Memory B cell (primary cell): ENCODE results near the gene TFEB.

ENCODE experiments used
- ATAC-seq: fragments of 150-1000 bp; cut with Tn5 transposase; 2 replicates; pipeline ENCODE4 v1.10.0; 2021; ENCODE audit warnings: low read depth, mild to moderate bottlenecking, moderate library complexity
- DNase-seq, 2 donors: peaks; one replicate each; pipeline ENCODE4 v3.0.0; 2022; ENCODE audit warnings: low spot score in 2 of 2
- H3K27ac Mint-ChIP-seq: one replicate; pipeline ENCODE4 v1.8.0; 2022; ENCODE audit warnings: mild to moderate bottlenecking, moderate library complexity, mixed read lengths
- H3K27me3 Mint-ChIP-seq: one replicate; pipeline ENCODE4 v1.8.0; 2022; ENCODE audit warnings: mixed read lengths
- H3K36me3 Mint-ChIP-seq: one replicate; pipeline ENCODE4 v1.8.0; 2022; ENCODE audit warnings: mild to moderate bottlenecking, mixed read lengths
- H3K4me1 Mint-ChIP-seq: one replicate; pipeline ENCODE4 v1.8.0; 2022; ENCODE audit warnings: mixed read lengths
- H3K4me3 Mint-ChIP-seq: one replicate; pipeline ENCODE4 v1.8.0; 2022; ENCODE audit warnings: mild to moderate bottlenecking, moderate library complexity, mixed read lengths
- H3K9me3 Mint-ChIP-seq: one replicate; pipeline ENCODE4 v1.8.0; 2022; ENCODE audit warnings: mixed read lengths

Gene TFEB

DNA sequence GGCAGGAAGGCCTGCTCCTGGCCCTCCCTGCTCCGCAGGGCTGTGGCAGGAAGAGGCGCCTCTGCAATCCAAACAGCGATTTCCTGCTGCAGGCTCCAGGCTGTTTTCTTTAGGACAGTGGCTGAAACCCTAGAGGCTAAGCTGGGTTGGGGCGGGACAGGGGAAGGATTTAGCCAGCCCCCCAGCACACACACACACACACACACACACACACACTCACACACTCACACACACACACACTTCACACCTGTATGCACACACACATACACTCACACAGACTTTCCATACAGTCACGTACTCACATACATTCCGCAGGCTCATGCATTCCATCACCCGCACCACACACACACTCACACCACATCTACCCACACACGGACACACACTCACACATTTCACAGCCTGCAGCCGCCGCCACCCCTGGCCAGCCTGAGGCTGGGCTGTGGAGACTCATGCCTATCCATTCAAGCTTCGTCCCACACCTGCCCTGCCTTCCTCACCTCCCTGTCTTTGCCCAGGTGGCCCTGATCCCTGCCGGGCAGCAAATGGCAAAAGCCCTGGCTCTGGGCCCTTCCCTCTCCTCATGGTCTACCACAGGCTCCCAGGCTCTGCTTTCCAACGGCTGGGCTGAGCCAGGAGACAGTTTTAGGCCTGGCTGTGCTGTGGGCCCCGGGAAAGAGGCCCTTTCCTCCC, 79.3 kb downstream of the TFEB start:
- ATAC-seq (no peak), DNase-seq (no peak)
- Mint-ChIP-seq H3K27me3 (peaks cover 24% of the 10 kb centered on the region), H3K9me3 (no peaks in the 10 kb centered on the region), H3K27ac (no peak overlapping the region), H3K4me3 (no peak overlapping the region), H3K4me1 (peaks cover 3% of the 10 kb centered on the region), H3K36me3 (no peaks in the 10 kb centered on the region)

GRCh38 chr6:41655646-41656001, 79.8 kb downstream of the TFEB start:
- no peaks in the 10 kb centered on the region for H3K9me3 Mint-ChIP-seq
- ATAC-seq, result no peak
- H3K4me1 Mint-ChIP-seq, result peaks cover 3% of the 10 kb centered on the region
- no peak for DNase-seq
- H3K4me3 Mint-ChIP-seq, result no peak overlapping the region
- no peaks in the 10 kb centered on the region for H3K36me3 Mint-ChIP-seq
- peaks cover 24% of the 10 kb centered on the region for H3K27me3 Mint-ChIP-seq
- no peak overlapping the region for H3K27ac Mint-ChIP-seq

GRCh38 chr6:41655176-41655575, 80.2 kb downstream of the TFEB start:
- Mint-ChIP-seq H3K36me3 (no peaks in the 10 kb centered on the region), H3K9me3 (no peaks in the 10 kb centered on the region), H3K4me1 (peaks cover 3% of the 10 kb centered on the region), H3K27me3 (peaks cover 24% of the 10 kb centered on the region), H3K27ac (no peak overlapping the region), H3K4me3 (no peak overlapping the region)
- no peak for DNase-seq
- ATAC-seq, result no peak

DNA sequence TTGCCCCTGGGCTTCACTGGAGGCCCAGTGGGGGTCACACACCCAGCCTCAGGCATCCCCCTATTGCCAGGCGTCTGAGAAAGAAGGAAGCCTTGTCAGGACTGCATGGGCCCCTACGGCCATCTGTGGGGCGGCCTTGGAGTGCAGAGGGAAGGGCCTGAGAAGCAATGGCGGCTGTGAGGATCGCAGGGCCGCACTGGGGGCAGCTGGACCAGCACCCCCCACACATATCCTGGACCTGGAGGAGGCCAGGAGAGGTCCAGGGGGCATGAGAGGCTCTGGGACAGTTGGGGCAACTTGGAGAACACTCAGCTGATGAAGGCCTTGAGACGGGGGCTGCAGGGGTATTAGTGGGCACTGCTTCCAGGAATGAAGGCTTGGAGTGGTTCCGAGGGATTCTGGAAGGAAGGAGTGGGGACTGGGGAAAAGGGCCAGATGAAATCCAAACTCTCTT, 80.7 kb downstream of the TFEB start:
- Mint-ChIP-seq H3K4me1 (peaks cover 3% of the 10 kb centered on the region), H3K9me3 (no peaks in the 10 kb centered on the region), H3K36me3 (no peaks in the 10 kb centered on the region), H3K4me3 (no peak overlapping the region), H3K27me3 (peaks cover 22% of the 10 kb centered on the region), H3K27ac (no peak overlapping the region)
- ATAC-seq (no peak), DNase-seq (no peak)

GRCh38 chr6:41654151-41654697, 81.2 kb downstream of the TFEB start:
- Mint-ChIP-seq H3K27me3 (peaks cover 22% of the 10 kb centered on the region), H3K36me3 (no peaks in the 10 kb centered on the region), H3K27ac (no peak overlapping the region), H3K4me1 (peaks cover 3% of the 10 kb centered on the region), H3K9me3 (no peaks in the 10 kb centered on the region), H3K4me3 (no peak overlapping the region)
- ATAC-seq, result no peak
- no peak for DNase-seq

GRCh38 chr6:41653691-41654090, 81.7 kb downstream of the TFEB start:
- H3K4me1 Mint-ChIP-seq, result peaks cover 3% of the 10 kb centered on the region
- H3K9me3 Mint-ChIP-seq, result no peaks in the 10 kb centered on the region
- ATAC-seq, result no peak
- no peak overlapping the region for H3K27ac Mint-ChIP-seq
- peaks cover 22% of the 10 kb centered on the region for H3K27me3 Mint-ChIP-seq
- DNase-seq, result no peak
- no peak overlapping the region for H3K4me3 Mint-ChIP-seq
- H3K36me3 Mint-ChIP-seq, result no peaks in the 10 kb centered on the region

DNA sequence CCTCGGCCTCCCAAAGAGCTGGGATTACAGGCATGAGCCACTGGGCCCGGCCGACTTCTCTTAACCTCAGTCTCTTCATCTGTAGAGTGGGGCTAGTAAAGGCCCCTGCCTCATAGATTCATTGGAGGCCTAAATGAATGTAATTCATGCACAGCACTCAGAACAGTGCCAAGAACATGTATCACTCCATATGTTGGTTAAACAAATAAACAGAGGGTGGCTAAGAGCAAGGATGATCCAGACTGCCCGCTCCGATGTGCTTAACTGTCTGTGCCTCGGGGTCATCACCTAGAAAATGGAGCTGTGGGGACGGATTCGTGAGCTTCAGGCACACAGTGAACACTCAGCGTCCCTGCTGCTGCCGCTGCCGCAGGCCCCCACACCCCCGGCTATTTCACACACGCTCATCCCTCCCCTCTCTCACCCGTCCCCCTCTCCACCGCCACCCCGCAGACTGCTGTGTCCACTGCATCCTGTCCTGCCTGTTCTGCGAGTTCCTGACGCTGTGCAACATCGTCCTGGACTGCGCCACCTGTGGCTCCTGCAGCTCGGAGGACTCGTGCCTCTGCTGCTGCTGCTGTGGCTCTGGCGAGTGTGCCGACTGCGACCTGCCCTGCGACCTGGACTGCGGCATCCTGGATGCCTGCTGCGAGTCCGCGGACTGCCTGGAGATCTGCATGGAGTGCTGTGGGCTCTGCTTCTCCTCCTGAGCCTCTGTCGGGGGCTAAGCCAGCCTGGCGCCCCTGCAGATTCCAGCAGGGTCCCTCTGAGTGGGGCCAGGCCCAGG, 82.3 kb downstream of the TFEB start:
- no peak overlapping the region for H3K27ac Mint-ChIP-seq
- H3K4me3 Mint-ChIP-seq, result no peak overlapping the region
- H3K9me3 Mint-ChIP-seq, result no peaks in the 10 kb centered on the region
- H3K27me3 Mint-ChIP-seq, result peaks cover 21% of the 10 kb centered on the region
- H3K4me1 Mint-ChIP-seq, result peaks cover 3% of the 10 kb centered on the region
- DNase-seq, result no peak
- no peak for ATAC-seq
- no peaks in the 10 kb centered on the region for H3K36me3 Mint-ChIP-seq

DNA sequence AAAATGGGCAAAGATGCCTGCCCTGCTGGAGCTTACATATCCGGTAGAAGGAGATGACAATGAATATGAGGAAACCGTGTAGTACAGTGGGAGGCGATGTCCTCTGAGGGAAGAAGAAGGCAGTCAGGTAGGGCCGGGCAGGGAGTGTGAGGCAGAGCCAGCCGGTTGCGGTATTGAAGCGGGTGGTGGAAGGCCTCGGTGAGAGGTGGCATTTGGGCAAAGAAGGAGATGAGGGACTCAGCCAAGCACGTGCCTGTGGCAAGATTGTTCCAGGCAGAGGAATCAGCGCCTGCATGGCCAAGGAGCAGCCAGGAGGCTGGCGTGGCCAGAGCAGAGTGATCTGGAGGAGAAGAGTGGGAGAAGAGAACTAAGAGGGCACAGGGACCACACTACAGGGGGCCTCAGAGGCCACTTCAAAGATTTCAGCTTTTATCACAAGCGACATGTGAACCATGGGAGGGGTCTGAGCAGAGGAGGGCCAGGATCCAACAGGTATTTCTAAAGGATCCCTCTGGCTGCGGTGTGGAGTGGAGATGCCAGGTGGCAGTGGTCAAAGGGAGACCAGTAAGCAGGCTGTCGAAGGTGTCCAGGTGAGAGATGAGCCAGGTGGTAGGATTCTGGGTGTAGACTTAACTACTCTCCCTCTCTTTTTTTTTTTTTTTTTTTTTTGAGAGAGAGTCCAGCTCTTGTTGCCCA, 83.3 kb downstream of the TFEB start:
- no peak overlapping the region for H3K4me3 Mint-ChIP-seq
- no peaks in the 10 kb centered on the region for H3K36me3 Mint-ChIP-seq
- peaks cover 15% of the 10 kb centered on the region for H3K27me3 Mint-ChIP-seq
- ATAC-seq (no peak), DNase-seq (no peak)
- H3K4me1 Mint-ChIP-seq, result peaks cover 3% of the 10 kb centered on the region
- H3K9me3 Mint-ChIP-seq, result no peaks in the 10 kb centered on the region
- H3K27ac Mint-ChIP-seq, result no peak overlapping the region

DNA sequence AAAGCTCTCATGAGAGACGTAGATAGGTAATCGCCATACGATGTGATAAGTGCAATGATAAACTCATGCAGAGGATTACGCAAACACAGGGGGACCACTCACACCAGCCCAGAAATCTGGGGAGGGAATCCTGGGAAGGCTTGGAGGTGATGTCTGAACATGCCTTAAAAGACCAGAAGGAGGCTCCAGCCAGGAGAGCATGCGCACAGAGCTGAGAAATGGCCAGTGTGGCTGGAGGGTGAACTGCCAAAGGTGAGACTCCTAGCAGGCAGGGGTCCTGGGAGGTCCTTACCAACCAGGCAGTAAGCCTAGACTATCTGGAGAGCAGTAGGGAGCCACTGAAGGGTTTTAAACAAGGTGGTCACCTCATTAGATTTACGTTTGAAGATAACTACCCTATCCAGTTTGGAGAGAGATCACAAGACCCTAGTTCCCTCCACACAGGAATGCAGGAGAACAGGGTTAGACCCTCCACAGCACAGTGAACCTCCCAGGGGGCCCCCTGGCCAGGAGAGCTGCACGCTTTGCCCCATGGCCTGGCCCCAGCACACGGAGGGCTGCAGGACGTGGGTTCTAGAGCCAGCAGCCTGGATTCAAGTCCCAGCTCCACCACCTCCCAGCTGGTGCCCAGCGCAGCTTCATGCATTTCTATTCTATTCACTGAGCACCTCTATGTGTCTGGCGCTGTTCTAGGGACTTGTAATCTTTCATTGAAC, 84.0 kb downstream of the TFEB start:
- ATAC-seq (no peak), DNase-seq (no peak)
- Mint-ChIP-seq H3K36me3 (no peaks in the 10 kb centered on the region), H3K4me1 (peaks cover 3% of the 10 kb centered on the region), H3K27ac (no peak overlapping the region), H3K4me3 (no peak overlapping the region), H3K9me3 (no peaks in the 10 kb centered on the region), H3K27me3 (peaks cover 15% of the 10 kb centered on the region)

- Mint-ChIP-seq H3K4me1 (no peaks in the 10 kb centered on the region), H3K27ac (no peak overlapping the region), H3K36me3 (no peaks in the 10 kb centered on the region), H3K27me3 (peaks cover 17% of the 10 kb centered on the region), H3K4me3 (no peak overlapping the region), H3K9me3 (no peaks in the 10 kb centered on the region)
- ATAC-seq (no peak), DNase-seq (no peak)
These were observed 85.3 kb downstream of the TFEB start for GRCh38 chr6:41650120-41650519.

DNA sequence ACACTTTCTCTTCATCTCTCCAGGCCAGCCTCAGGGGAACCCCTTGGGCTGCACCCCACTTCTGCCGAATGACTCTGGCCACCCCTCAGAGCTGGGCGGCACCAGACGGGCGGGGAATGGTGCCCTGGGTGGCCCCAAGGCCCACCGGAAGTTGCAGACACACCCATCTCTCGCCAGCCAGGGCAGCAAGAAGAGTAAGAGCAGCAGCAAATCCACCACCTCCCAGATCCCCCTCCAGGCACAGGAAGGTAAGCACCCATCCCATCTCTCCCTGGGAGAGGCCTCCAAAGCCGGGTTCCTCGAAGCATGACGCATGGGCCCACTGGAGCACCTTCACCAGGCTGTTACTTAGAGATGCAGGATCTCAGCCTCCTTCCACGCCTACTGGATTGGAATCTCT, 85.8 kb downstream of the TFEB start:
- H3K36me3 Mint-ChIP-seq, result no peaks in the 10 kb centered on the region
- H3K27me3 Mint-ChIP-seq, result peaks cover 16% of the 10 kb centered on the region
- DNase-seq (no peak), ATAC-seq (no peak)
- no peak overlapping the region for H3K27ac Mint-ChIP-seq
- H3K4me1 Mint-ChIP-seq, result peaks cover 3% of the 10 kb centered on the region
- H3K4me3 Mint-ChIP-seq, result no peak overlapping the region
- no peaks in the 10 kb centered on the region for H3K9me3 Mint-ChIP-seq

GRCh38 chr6:41648921-41649320, 86.5 kb downstream of the TFEB start:
- Mint-ChIP-seq H3K27me3 (peaks cover 18% of the 10 kb centered on the region), H3K36me3 (no peaks in the 10 kb centered on the region), H3K9me3 (no peaks in the 10 kb centered on the region), H3K4me3 (no peak overlapping the region), H3K27ac (no peak overlapping the region), H3K4me1 (peaks cover 5% of the 10 kb centered on the region)
- no peak for ATAC-seq
- no peak for DNase-seq

DNA sequence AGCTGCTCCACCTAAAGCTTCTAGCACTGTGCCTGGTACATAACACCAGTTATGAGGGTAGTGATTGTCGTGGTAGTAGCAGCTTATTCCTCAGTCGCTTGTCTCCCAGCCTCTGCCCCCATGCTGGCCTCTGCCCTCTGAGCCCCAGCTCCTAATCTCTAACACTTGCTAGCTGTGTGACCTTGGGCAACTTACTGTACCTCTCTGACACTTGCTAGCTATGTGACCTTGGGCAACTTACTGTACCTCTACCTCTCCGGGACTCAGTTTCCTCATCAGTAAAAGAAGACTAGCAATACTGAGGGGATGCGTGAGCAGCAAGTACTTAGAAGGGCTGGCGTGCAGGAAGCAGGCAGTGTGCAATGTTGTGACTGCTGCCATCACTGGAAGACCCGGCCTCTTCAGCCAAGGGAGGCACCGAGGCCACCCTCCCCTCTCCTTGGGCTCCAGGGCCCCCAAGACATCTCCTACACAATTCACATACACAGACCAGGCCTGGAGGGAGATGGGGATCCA, 87.3 kb downstream of the TFEB start:
- H3K36me3 Mint-ChIP-seq, result no peaks in the 10 kb centered on the region
- H3K9me3 Mint-ChIP-seq, result no peaks in the 10 kb centered on the region
- peaks cover 20% of the 10 kb centered on the region for H3K27me3 Mint-ChIP-seq
- DNase-seq (no peak), ATAC-seq (no peak)
- H3K27ac Mint-ChIP-seq, result no peak overlapping the region
- H3K4me3 Mint-ChIP-seq, result no peak overlapping the region
- peaks cover 5% of the 10 kb centered on the region for H3K4me1 Mint-ChIP-seq
